GM18909 (cell line): ENCODE measurements around the gene CHERP.
A peak's percentile ranks its signal among the peaks of the same experiment; 100 is the strongest.
"Not testable (repeated sequence)": the region's sequence is repeated elsewhere in the genome, so short reads cannot be mapped to it uniquely, and the experiment has no call there.

ENCODE experiments used
- ATAC-seq: cut with Tn5 transposase; IDR thresholded peaks from one replicate; pipeline ENCODE4 v1.9.1; 2021; ENCODE audit warnings: mild to moderate bottlenecking; ENCODE audit not compliant: unreplicated experiment, poor library complexity

CHERP gene

GRCh38 chr19:16496613-16496983, 45.6 kb downstream of the CHERP start:
- ATAC-seq: no peak

- ATAC-seq: peak; percentile 97
Measured at GRCh38 chr19:16495982-16496612, 46.1 kb downstream of the CHERP start, which contains the start of the genes C19orf44 and CALR3. C19orf44 (plus strand) TSS chr19:16496394; CDS start chr19:16500793, 4,399 bp downstream. CALR3 (minus strand) TSS chr19:16496167; CDS start chr19:16496129, 38 bp downstream.

- not testable (repeated sequence) for ATAC-seq
Measured at GRCh38 chr19:16486476-16486875, 55.8 kb downstream of the CHERP start.

GRCh38 chr19:16482745-16483144, 59.5 kb downstream of the CHERP start:
- no peak for ATAC-seq

GRCh38 chr19:16477311-16477710, 64.9 kb downstream of the CHERP start:
- ATAC-seq: no peak

- ATAC-seq: no peak
Measured at GRCh38 chr19:16476401-16476800, 65.8 kb downstream of the CHERP start.

- ATAC-seq: no peak
Measured at GRCh38 chr19:16473875-16474392, 68.3 kb downstream of the CHERP start.

GRCh38 chr19:16472992-16473391, 69.2 kb downstream of the CHERP start:
- no peak for ATAC-seq

- not testable (repeated sequence) for ATAC-seq
Measured at GRCh38 chr19:16472559-16472899, 69.7 kb downstream of the CHERP start.

- ATAC-seq: peak; percentile 17
Measured at GRCh38 chr19:16470911-16471811, 71.1 kb downstream of the CHERP start.

GRCh38 chr19:16470541-16470910, 71.7 kb downstream of the CHERP start:
- ATAC-seq: no peak
